ENCODE results near the gene MAGI3.

- TF ChIP-seq CTCF (IDR thresholded peaks at IDR 0.05; ENCODE audit: low read length) = no peak
- TF ChIP-seq EZH2 (IDR thresholded peaks at IDR 0.05; ENCODE audit: borderline replicate concordance, low read length) = no peak
These were observed 47.4 kb downstream of the MAGI3 start for GRCh38 chr1:113437554-113438341.

All from OCI-LY1 (cell line).